Type B pancreatic cell (in vitro differentiated cells): ENCODE data around the gene TMEM126B. TPM values are rescaled to one million over a fixed set of nuclear protein-coding genes. Genes with fewer than 3 reads are reported as not detected.

Experiments
- DNase-seq: peaks from one replicate; pipeline ENCODE4 v3.0.0; 2021; ENCODE audit warnings: mixed read lengths; ENCODE audit not compliant: unreplicated experiment; ENCODE audit errors: extremely low spot score
- H3K27ac Mint-ChIP-seq: 2 replicates; pipeline ENCODE4 v1.8.0; 2021; ENCODE audit warnings: mild to moderate bottlenecking, mixed read lengths
- H3K27me3 Mint-ChIP-seq: 2 replicates; pipeline ENCODE4 v1.8.0; 2021; ENCODE audit warnings: mixed read lengths
- H3K36me3 Mint-ChIP-seq: 2 replicates; pipeline ENCODE4 v1.8.0; 2021; ENCODE audit warnings: mixed read lengths
- H3K4me1 Mint-ChIP-seq: one replicate; pipeline ENCODE4 v1.8.0; 2021; ENCODE audit warnings: mixed read lengths; ENCODE audit not compliant: unreplicated experiment
- H3K4me3 Mint-ChIP-seq: 2 replicates; pipeline ENCODE4 v1.8.0; 2021; ENCODE audit warnings: mild to moderate bottlenecking, mixed read lengths
- H3K9me3 Mint-ChIP-seq: 2 replicates; pipeline ENCODE4 v1.8.0; 2021; ENCODE audit warnings: mixed read lengths
- long read RNA-seq: library from polyadenylated mRNA; unstranded; transcript quantifications from one replicate; pipeline ENCODE4 v2.0.0, GENCODE V29; 2020
- total RNA-seq: library from RNA; stranded (reverse); gene quantifications from 2 replicates; pipeline ENCODE4 v1.2.1, GENCODE V29; 2021; ENCODE audit warnings: low replicate concordance
- TF ChIP-seq, protein P1 (sequence below): fragments of 200-600 bp; sonication (generic); conservative IDR thresholded peaks from 2 replicates; pipeline ENCODE4 v1.5.0; 2021; ENCODE audit warnings: antibody characterized with exemption, mild to moderate bottlenecking

The TMEM126B gene
- total RNA-seq: 31.2 and 46.7 TPM in 2 replicates
- long read RNA-seq, transcript TMEM126B-201 (5 exons, 989 nt): major isoform, 26 of 59 reads
- long read RNA-seq, transcript TMEM126B-202 (6 exons, 1,210 nt): minor isoform, 23 of 59 reads
- long read RNA-seq, partial matches to known transcripts: 1 of 59 reads
- long read RNA-seq, other reads (novel, unspliced or antisense): 5 of 59 reads

DNA sequence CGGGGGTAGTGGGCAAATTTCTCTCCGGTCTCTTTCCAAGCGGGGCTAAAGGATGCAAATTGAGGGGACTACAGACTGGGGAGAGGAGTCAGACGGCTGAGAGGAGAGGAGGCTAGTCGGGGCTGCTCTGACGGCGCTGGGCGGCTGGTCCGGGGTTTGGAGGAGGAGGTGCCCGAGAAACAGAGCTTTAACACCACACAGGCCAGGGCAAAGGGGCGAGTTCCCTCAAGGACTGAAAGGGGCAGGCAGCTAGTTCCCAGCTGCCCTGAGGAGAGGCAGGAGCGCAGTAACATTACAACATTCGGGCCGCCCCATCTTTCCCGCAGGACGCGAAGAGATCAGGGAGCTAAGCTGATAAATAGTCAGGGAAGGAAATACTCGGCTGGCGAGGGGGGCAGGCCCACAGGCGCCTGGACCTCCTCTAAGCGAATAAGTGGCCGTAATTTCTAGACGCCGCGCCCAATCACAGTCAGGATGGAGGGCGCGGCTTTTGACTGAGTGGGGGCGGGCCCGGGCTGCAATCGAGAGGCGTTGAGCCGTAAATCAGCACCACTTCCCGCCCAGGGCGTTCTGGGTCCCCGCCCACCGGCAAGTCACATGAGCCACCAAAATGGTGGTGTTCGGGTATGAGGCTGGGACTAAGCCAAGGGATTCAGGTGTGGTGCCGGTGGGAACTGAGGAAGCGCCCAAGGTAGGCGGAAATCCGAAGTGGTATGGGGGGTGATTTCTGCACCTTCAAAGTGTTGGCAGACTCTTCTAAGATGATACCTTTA is at the start of gene TMEM126B:
Gene TMEM126B, plus strand, starts transcription at position 596 of the 773 bp plus-strand sequence. Its CDS starts 15 bp downstream, at position 611.
- Mint-ChIP-seq H3K4me1 (peaks cover 13% of the 10 kb centered on the region), H3K27ac (peak within 1 kb of the TSS; percentile 97), H3K27me3 (peaks cover 9% of the 10 kb centered on the region), H3K4me3 (peak within 1 kb of the TSS; percentile 97), H3K36me3 (peaks cover 6% of the 10 kb centered on the region), H3K9me3 (no peaks in the 10 kb centered on the region)
- DNase-seq: peak; percentile 96
- TF ChIP-seq, protein P1, sequence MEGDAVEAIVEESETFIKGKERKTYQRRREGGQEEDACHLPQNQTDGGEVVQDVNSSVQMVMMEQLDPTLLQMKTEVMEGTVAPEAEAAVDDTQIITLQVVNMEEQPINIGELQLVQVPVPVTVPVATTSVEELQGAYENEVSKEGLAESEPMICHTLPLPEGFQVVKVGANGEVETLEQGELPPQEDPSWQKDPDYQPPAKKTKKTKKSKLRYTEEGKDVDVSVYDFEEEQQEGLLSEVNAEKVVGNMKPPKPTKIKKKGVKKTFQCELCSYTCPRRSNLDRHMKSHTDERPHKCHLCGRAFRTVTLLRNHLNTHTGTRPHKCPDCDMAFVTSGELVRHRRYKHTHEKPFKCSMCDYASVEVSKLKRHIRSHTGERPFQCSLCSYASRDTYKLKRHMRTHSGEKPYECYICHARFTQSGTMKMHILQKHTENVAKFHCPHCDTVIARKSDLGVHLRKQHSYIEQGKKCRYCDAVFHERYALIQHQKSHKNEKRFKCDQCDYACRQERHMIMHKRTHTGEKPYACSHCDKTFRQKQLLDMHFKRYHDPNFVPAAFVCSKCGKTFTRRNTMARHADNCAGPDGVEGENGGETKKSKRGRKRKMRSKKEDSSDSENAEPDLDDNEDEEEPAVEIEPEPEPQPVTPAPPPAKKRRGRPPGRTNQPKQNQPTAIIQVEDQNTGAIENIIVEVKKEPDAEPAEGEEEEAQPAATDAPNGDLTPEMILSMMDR: no peak

DNA sequence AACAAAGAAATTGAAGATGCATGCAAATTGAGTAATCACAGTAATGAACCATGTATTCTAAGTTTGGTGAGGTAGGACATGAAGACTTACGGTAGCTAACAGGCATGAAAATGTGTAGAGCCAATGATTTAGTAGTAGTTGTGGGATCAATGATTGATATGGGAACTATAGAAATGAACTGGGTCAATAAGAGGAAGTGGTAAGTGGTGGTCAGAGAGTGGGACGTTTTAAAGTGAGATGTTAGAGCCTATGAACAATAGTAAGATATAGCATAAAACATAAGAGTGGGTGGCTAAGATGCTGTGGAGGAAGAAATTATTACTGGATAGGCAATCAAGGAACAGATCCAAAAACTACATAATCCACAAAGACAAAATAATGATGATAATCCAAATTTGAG is 46.3 kb upstream of the TMEM126B start:
- no peak overlapping the region for H3K4me3 Mint-ChIP-seq
- TF ChIP-seq, protein P1: no peak
- H3K9me3 Mint-ChIP-seq: no peaks in the 10 kb centered on the region
- no peak for DNase-seq
- no peaks in the 10 kb centered on the region for H3K27me3 Mint-ChIP-seq
- H3K36me3 Mint-ChIP-seq: no peaks in the 10 kb centered on the region
- no peaks in the 10 kb centered on the region for H3K4me1 Mint-ChIP-seq
- H3K27ac Mint-ChIP-seq: no peak overlapping the region

DNA sequence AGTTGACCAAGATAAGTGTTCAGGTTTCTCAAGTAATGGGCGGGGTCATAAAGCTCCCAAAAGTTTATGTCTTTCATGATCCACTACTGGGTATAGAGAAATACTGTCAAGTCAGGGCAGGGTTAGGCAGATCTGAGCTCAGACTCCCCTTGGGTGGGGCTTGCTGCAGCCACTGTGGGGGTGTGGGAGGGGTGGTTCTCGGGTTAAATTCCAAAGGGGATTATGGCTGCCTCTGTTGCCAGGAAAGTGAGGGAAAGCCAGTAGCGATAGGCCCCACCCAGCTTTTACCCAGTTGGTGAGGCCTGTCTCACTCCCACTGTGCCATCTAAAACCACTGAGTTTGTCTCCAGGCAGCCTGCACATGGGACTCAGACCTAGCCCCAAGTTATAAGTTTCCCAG is 39.0 kb upstream of the TMEM126B start:
- Mint-ChIP-seq H3K36me3 (no peaks in the 10 kb centered on the region), H3K4me1 (no peaks in the 10 kb centered on the region), H3K27me3 (no peaks in the 10 kb centered on the region), H3K9me3 (peaks cover 5% of the 10 kb centered on the region), H3K27ac (no peak overlapping the region), H3K4me3 (no peak overlapping the region)
- TF ChIP-seq, protein P1: no peak
- no peak for DNase-seq

DNA sequence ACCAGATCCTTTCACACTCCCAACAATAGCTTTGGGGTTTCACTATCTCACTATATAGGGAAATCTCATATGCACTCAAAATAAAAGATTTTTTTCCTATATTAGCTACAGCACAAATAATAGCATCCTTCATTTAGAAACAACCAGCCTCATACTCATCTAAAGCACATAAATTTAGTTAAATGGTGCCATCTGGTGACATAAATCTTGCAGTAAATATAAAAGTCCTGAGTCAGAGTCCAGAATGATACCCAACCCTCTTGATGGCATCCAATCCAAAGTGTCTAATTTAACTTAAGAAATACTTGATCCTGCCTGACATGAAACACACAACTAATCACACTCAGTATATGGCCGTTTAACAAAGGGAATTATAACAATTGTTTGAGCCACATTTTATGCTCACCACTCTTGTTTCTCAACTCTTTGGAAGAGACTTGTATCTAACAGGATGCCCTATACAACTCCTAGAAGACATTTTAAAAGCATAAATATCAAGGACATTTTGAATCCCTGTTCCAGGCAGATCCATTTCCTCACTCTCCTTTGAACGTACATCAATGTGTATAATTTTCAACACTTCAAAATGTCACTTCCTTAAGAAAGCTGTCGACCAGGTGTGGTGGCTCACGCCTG is 37.4 kb upstream of the TMEM126B start:
- Mint-ChIP-seq H3K27ac (no peak overlapping the region), H3K36me3 (no peaks in the 10 kb centered on the region), H3K4me3 (no peak overlapping the region), H3K27me3 (no peaks in the 10 kb centered on the region), H3K4me1 (no peaks in the 10 kb centered on the region), H3K9me3 (peaks cover 5% of the 10 kb centered on the region)
- no peak for DNase-seq
- TF ChIP-seq, protein P1: peak; percentile 67

DNA sequence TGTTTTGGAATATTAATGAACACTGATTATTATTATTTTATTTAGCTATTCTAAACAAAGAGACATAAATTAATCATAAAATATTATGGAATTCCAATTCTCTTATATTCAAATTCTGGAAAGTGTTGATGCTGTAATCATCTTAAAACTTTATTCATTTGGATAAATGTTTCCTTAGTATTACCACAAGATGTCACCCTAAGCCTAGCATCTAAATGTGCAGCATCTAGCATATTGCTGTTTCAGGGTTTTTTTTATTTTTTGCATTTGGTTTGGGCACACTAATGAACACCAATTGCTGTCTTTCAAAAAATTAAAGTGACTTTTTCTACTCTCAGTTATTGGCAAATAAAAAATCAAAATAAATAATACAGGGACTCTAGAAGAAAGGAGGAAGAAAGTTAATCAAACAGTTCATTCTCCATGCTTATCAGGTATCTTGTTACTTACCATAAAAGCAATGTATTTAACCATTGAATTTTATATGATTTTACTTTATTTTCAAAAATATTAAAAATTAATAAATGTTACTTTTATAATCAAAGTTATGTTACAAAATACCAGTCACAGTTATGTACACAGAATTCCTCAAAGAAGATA is 33.0 kb upstream of the TMEM126B start:
- H3K4me3 Mint-ChIP-seq: no peak overlapping the region
- H3K9me3 Mint-ChIP-seq: no peaks in the 10 kb centered on the region
- H3K27ac Mint-ChIP-seq: no peak overlapping the region
- H3K36me3 Mint-ChIP-seq: no peaks in the 10 kb centered on the region
- H3K4me1 Mint-ChIP-seq: no peaks in the 10 kb centered on the region
- H3K27me3 Mint-ChIP-seq: no peaks in the 10 kb centered on the region
- DNase-seq: no peak
- TF ChIP-seq, protein P1: peak; percentile 84
